Muscle of leg (tissue), 11 donors: ENCODE data around the gene AOC1. TPM values are rescaled to one million over a fixed set of nuclear protein-coding genes. Genes with fewer than 3 reads are reported as not detected.

Source experiments
- DNase-seq: peaks from one replicate; pipeline ENCODE4 v3.0.0; 2013
- H3K27ac ChIP-seq: one replicate; pipeline ENCODE4 v1.5.1; 2013; ENCODE audit warnings: mild to moderate bottlenecking, low read length, control low read depth
- H3K27me3 ChIP-seq: one replicate; pipeline ENCODE4 v1.6.1; 2013; ENCODE audit warnings: low read length; ENCODE audit not compliant: control insufficient read depth, insufficient read depth
- H3K36me3 ChIP-seq: one replicate; pipeline ENCODE4 v1.6.1; 2013; ENCODE audit warnings: low read length; ENCODE audit not compliant: control insufficient read depth, insufficient read depth
- H3K4me1 ChIP-seq: one replicate; pipeline ENCODE4 v1.6.1; 2013; ENCODE audit warnings: low read length; ENCODE audit not compliant: control insufficient read depth, insufficient read depth
- H3K4me3 ChIP-seq: one replicate; pipeline ENCODE4 v1.5.1; 2013; ENCODE audit warnings: low read length, control low read depth
- H3K9me3 ChIP-seq: replicated peaks from 2 replicates; pipeline ENCODE4 v1.6.1; 2013; ENCODE audit warnings: low read depth, low read length; ENCODE audit not compliant: control insufficient read depth
- WGBS: methylation state at CpG from one replicate; pipeline ENCODE4 v1.1.5; 2013; ENCODE audit warnings: missing lambda C conversion rate; ENCODE audit not compliant: insufficient coverage; 5-methylcytosine and 5-hydroxymethylcytosine counted together
- polyA plus RNA-seq, 8 donors: library from polyadenylated mRNA; unstranded; fragments of 120-200 nt; gene quantifications; one replicate each; pipeline versions ENCODE4 v1.2.1 to v1.2.3, GENCODE V29; 2013; ENCODE audit warnings: inconsistent platforms in 1 of 8, low replicate concordance in 1 of 8; ENCODE audit not compliant: insufficient read length in 8 of 8, insufficient read depth in 1 of 8
- total RNA-seq: library from RNA; stranded (reverse); fragments of 120-200 nt; gene quantifications from one replicate; pipeline ENCODE4 v1.2.4, GENCODE V29; 2013

The AOC1 gene
- total and polyA plus RNA-seq, 9 donors: 0.04 to 6.1 (median 0.21) TPM; not detected in 3

- Histone ChIP-seq H3K27me3 (no peaks in the 10 kb centered on the region), H3K4me3 (no peak overlapping the region), H3K36me3 (no peaks in the 10 kb centered on the region), H3K4me1 (peaks cover 25% of the 10 kb centered on the region), H3K9me3 (no peaks in the 10 kb centered on the region), H3K27ac (no peak overlapping the region)
- WGBS: 75% methylated on average over 2 of the region's 3 CpGs
- DNase-seq: no peak
Observed at GRCh38 chr7:150848561-150849115, 3.7 kb upstream of the AOC1 start.

- no peaks in the 10 kb centered on the region for H3K27me3 ChIP-seq
- H3K36me3 ChIP-seq: no peaks in the 10 kb centered on the region
- DNase-seq: no peak
- WGBS: 79% methylated on average over 6 of the region's 10 CpGs
- H3K27ac ChIP-seq: no peak overlapping the region
- no peak overlapping the region for H3K4me3 ChIP-seq
- peaks cover 25% of the 10 kb centered on the region for H3K4me1 ChIP-seq
- H3K9me3 ChIP-seq: no peaks in the 10 kb centered on the region
Observed at GRCh38 chr7:150849204-150849775, 3.0 kb upstream of the AOC1 start.

- DNase-seq: no peak
- no peaks in the 10 kb centered on the region for H3K36me3 ChIP-seq
- H3K27me3 ChIP-seq: peaks cover 3% of the 10 kb centered on the region
- H3K9me3 ChIP-seq: no peaks in the 10 kb centered on the region
- H3K4me3 ChIP-seq: no peak overlapping the region
- no CpG with 5 or more reads among the region's 5 CpGs for WGBS
- peaks cover 22% of the 10 kb centered on the region for H3K4me1 ChIP-seq
- H3K27ac ChIP-seq: no peak overlapping the region
Observed at GRCh38 chr7:150850273-150850672, 2.0 kb upstream of the AOC1 start.

- Histone ChIP-seq H3K4me1 (peaks cover 9% of the 10 kb centered on the region), H3K27me3 (peaks cover 3% of the 10 kb centered on the region), H3K36me3 (no peaks in the 10 kb centered on the region), H3K4me3 (no peak overlapping the region), H3K27ac (no peak overlapping the region), H3K9me3 (no peaks in the 10 kb centered on the region)
- 78% methylated on average over 16 of the region's 19 CpGs for WGBS
- DNase-seq: no peak
Observed at GRCh38 chr7:150851492-150852370, 586 bp upstream of the AOC1 start.

- DNase-seq: no peak
- WGBS: 54% methylated on average over 10 of the region's 19 CpGs
- Histone ChIP-seq H3K27ac (no peak overlapping the region), H3K4me3 (no peak overlapping the region), H3K36me3 (no peaks in the 10 kb centered on the region), H3K9me3 (no peaks in the 10 kb centered on the region), H3K4me1 (peaks cover 5% of the 10 kb centered on the region), H3K27me3 (peaks cover 3% of the 10 kb centered on the region)
Observed at GRCh38 chr7:150854066-150855000, 2.0 kb downstream of the AOC1 start.

- H3K36me3 ChIP-seq: no peaks in the 10 kb centered on the region
- peaks cover 5% of the 10 kb centered on the region for H3K4me1 ChIP-seq
- WGBS: 53% methylated on average over 3 of the region's 6 CpGs
- H3K4me3 ChIP-seq: no peak overlapping the region
- peaks cover 3% of the 10 kb centered on the region for H3K27me3 ChIP-seq
- no peak for DNase-seq
- no peaks in the 10 kb centered on the region for H3K9me3 ChIP-seq
- no peak overlapping the region for H3K27ac ChIP-seq
Observed at GRCh38 chr7:150855046-150855445, 2.7 kb downstream of the AOC1 start.

GRCh38 chr7:150855476-150856302, 3.4 kb downstream of the AOC1 start:
- no peak overlapping the region for H3K27ac ChIP-seq
- H3K4me1 ChIP-seq: peaks cover 5% of the 10 kb centered on the region
- peaks cover 3% of the 10 kb centered on the region for H3K27me3 ChIP-seq
- H3K9me3 ChIP-seq: no peaks in the 10 kb centered on the region
- no peak overlapping the region for H3K4me3 ChIP-seq
- no peak for DNase-seq
- H3K36me3 ChIP-seq: no peaks in the 10 kb centered on the region
- 85% methylated on average over 4 of the region's 9 CpGs for WGBS

- WGBS: 82% methylated on average over 20 of the region's 26 CpGs
- Histone ChIP-seq H3K27me3 (peaks cover 6% of the 10 kb centered on the region), H3K4me3 (no peak overlapping the region), H3K4me1 (peaks cover 5% of the 10 kb centered on the region), H3K36me3 (no peaks in the 10 kb centered on the region), H3K9me3 (no peaks in the 10 kb centered on the region), H3K27ac (no peak overlapping the region)
- DNase-seq: no peak
Observed at GRCh38 chr7:150856303-150857275, 4.3 kb downstream of the AOC1 start.
